ENCODE measurements around the gene RORC. TPM values are rescaled to one million over a fixed set of nuclear protein-coding genes. Genes with fewer than 3 reads are reported as not detected.

Gene RORC
- total RNA-seq, 1 donor from 2014 or later = not detected

DNA sequence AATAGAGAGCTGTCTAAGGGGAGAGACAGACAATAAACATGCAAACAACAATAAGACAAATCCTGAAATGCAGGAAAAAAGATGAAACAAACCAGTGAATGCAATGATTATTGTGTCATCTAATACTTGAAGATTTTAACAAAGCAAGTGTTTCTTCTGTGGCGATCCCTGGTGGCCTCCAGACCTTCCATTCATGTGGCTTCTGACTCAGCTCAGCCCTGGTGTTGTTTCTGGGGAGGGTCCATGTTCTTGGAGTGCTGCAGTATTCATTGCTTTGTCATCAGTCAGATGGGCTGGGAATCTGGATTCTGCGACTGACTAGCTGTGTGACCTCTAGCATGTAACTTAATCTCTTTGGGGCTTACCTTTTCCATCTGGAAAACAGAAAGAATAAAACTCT lies 9.5 kb upstream of the RORC start:
- DNase-seq (ENCODE audit: low spot score, unreplicated experiment) = no peak
- Mint-ChIP-seq H3K4me1 (ENCODE audit: low read depth) (peaks cover 19% of the 10 kb centered on the region), H3K4me3 (ENCODE audit: low read depth) (peak overlapping the region; percentile 78), H3K27me3 (peaks cover 33% of the 10 kb centered on the region), H3K9me3 (ENCODE audit: low read depth) (no peaks in the 10 kb centered on the region), H3K27ac (no peak overlapping the region), H3K36me3 (ENCODE audit: insufficient read depth) (no peaks in the 10 kb centered on the region)
- TF ChIP-seq, protein P1, sequence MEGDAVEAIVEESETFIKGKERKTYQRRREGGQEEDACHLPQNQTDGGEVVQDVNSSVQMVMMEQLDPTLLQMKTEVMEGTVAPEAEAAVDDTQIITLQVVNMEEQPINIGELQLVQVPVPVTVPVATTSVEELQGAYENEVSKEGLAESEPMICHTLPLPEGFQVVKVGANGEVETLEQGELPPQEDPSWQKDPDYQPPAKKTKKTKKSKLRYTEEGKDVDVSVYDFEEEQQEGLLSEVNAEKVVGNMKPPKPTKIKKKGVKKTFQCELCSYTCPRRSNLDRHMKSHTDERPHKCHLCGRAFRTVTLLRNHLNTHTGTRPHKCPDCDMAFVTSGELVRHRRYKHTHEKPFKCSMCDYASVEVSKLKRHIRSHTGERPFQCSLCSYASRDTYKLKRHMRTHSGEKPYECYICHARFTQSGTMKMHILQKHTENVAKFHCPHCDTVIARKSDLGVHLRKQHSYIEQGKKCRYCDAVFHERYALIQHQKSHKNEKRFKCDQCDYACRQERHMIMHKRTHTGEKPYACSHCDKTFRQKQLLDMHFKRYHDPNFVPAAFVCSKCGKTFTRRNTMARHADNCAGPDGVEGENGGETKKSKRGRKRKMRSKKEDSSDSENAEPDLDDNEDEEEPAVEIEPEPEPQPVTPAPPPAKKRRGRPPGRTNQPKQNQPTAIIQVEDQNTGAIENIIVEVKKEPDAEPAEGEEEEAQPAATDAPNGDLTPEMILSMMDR (IDR thresholded peaks at IDR 0.05; ENCODE audit: unreplicated experiment) = no peak

DNA sequence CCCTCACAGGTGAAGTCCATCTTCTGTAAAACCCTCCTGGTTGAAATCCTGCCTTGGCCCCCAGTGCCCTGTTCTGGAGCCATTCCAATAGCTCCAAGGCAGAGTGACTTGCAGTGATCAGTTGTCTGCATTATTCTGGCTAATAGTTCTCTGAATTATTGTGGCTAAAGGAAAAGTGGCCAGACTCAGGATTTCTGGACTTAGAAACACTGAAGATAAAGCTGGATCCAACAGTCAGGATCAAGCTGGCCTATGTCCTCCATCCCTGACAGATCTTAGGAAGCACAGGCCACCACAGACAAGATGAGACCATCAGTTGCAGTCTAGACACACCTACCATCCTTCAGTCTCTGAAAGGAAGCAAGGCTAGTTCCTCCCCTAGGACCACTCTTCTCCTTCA lies 8.8 kb upstream of the RORC start:
- DNase-seq (ENCODE audit: low spot score, unreplicated experiment) = no peak
- Mint-ChIP-seq H3K4me1 (ENCODE audit: low read depth) (peaks cover 21% of the 10 kb centered on the region), H3K36me3 (ENCODE audit: insufficient read depth) (no peaks in the 10 kb centered on the region), H3K27ac (peak overlapping the region; percentile 98), H3K9me3 (ENCODE audit: low read depth) (no peaks in the 10 kb centered on the region), H3K4me3 (ENCODE audit: low read depth) (peak overlapping the region; percentile 78), H3K27me3 (peaks cover 30% of the 10 kb centered on the region)
- TF ChIP-seq, protein P1 (IDR thresholded peaks at IDR 0.05; ENCODE audit: unreplicated experiment) = no peak

DNA sequence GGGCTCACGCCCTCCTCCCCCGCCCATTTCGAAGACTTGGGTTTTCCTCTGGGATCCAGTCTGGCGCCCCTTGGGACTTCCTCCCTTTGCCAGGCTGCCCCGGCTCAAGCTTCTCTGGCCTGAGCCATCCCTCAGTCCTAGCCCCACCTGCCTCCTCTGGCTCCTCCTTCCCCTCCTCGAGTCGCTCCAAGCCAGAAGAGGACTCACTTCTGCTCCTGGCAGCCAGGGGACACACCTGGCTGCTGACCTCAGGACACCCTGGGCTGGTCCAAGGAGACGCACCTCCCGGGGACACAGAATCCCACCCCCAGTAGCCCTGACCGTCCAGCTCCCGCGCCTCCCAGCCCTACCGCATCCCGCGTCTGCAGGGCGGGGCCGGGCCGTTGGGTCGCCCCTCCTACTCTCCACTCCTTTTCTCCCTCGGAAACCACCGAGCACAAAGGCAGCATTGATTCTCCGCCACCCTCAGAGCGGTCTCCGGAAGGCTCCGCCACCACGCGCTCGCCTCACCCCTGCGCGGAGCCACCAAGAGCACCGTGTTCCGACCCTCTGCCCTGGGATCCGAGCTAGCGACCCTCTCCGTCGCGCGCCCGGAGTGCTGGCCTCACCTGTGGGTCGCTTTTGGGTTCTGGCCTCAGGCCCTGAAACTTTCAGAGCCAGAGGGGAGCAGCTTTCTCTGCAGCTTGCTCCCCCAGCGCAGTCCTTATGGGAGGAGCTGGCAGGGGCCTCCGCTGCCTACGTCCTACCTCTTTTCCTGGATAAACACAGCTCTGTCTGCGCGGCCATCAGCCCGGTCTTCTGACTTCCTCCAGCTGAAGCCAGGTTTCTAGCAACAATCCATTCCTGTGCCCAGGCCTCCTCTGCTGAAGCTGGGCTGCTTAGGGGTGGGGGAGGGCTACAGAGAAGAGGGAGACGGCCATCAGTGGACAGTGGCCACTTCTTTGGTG lies 8.1 kb upstream of the RORC start, which contains the start of gene C2CD4D:
C2CD4D (minus strand) TSS at position 364 of the 947 bp plus-strand sequence. CDS start 831 bp downstream, outside the sequence.
- Mint-ChIP-seq H3K27ac (peak within 1 kb of the TSS; percentile 98), H3K9me3 (ENCODE audit: low read depth) (no peaks in the 10 kb centered on the region), H3K36me3 (ENCODE audit: insufficient read depth) (no peaks in the 10 kb centered on the region), H3K4me1 (ENCODE audit: low read depth) (peaks cover 21% of the 10 kb centered on the region), H3K4me3 (ENCODE audit: low read depth) (peak within 1 kb of the TSS; percentile 78), H3K27me3 (peaks cover 28% of the 10 kb centered on the region)
- peak; percentile 62 for DNase-seq (ENCODE audit: low spot score, unreplicated experiment)
- TF ChIP-seq, protein P1 (IDR thresholded peaks at IDR 0.05; ENCODE audit: unreplicated experiment) = no peak

DNA sequence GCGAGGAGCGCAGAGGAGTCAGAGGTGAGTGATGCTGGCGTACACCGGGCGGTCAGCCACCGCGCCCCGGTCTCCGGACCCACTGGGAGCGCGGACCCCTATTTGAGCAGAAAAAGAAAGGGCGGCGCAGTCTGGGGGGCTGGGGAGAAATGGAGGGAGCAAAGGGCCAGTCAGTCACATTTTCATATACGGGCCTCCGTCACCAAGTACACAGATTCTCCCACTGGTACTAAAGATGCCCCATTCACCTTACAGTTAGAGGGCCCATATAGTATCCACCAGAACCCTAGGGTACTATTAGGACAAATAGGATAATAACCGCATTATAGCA lies 7.4 kb upstream of the RORC start:
- no peaks in the 10 kb centered on the region for H3K9me3 Mint-ChIP-seq (ENCODE audit: low read depth)
- H3K4me1 Mint-ChIP-seq (ENCODE audit: low read depth) = peaks cover 21% of the 10 kb centered on the region
- no peaks in the 10 kb centered on the region for H3K36me3 Mint-ChIP-seq (ENCODE audit: insufficient read depth)
- H3K4me3 Mint-ChIP-seq (ENCODE audit: low read depth) = peak overlapping the region; percentile 78
- TF ChIP-seq, protein P1 (IDR thresholded peaks at IDR 0.05; ENCODE audit: unreplicated experiment) = no peak
- peaks cover 28% of the 10 kb centered on the region for H3K27me3 Mint-ChIP-seq
- no peak for DNase-seq (ENCODE audit: low spot score, unreplicated experiment)
- H3K27ac Mint-ChIP-seq = peak overlapping the region; percentile 84

DNA sequence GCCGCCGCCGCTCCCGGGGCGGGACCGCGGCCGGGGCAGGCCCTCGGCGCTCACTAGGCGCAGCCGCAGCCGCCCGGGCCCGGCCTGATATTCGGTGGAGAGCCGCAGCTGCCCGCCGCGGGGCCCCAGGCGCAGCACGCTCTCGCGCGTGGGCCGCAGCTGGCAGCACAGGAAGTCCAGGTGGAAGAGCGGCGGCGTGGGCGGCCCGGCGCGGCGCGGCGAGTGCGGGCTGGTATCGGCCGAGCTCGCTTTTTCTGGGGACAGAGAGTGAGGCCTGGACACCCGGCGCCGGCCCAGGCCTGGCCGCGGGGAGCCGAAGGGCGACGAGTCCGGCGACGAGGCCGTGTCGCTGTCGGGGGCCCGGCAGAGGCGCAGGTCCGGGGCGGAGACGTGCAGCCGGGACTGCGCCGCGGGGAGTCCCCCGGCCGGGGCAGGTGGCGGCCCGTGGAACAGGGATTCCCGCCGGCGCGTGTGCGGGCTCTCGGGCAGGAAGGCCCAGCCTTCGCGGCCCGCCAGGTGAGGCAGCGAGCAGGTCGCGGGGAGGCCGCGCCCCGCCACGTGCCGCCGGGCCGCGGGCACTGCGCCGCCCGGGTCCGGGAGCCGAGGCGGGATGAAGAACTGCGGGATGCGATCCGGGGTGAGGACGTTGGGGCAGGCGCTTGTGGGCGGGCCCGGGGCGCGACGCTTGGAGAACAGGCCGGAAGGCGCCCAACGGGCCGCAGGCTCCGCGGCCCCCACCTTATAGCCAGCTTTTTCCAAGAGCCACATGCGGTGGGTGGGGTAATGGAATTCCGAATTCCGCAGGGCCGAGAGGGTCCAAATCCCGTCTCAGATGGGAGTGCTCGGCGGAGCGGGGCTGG lies 6.8 kb upstream of the RORC start:
- TF ChIP-seq, protein P1 (IDR thresholded peaks at IDR 0.05; ENCODE audit: unreplicated experiment) = no peak
- Mint-ChIP-seq H3K9me3 (ENCODE audit: low read depth) (no peaks in the 10 kb centered on the region), H3K27ac (peak overlapping the region; percentile 84), H3K4me3 (ENCODE audit: low read depth) (peak overlapping the region; percentile 52), H3K36me3 (ENCODE audit: insufficient read depth) (no peaks in the 10 kb centered on the region), H3K27me3 (peaks cover 28% of the 10 kb centered on the region), H3K4me1 (ENCODE audit: low read depth) (peaks cover 21% of the 10 kb centered on the region)
- DNase-seq (ENCODE audit: low spot score, unreplicated experiment) = no peak
